ENCODE measurements around the gene GPC3.

Gene GPC3

GRCh38 chrX:133559909-133560308 is 425.5 kb downstream of the GPC3 start:
- no peak for DNase-seq (ENCODE audit: extremely low read depth, insufficient read length)
- Histone ChIP-seq H3K4me3 (replicated peaks; ENCODE audit: low read depth, low read length) (no peak overlapping the region), H3K27me3 (replicated peaks; ENCODE audit: control insufficient read depth, insufficient read depth, low read length) (no peaks in the 10 kb centered on the region), H3K36me3 (ENCODE audit: control insufficient read depth, insufficient read depth, low read length) (no peaks in the 10 kb centered on the region)
- no peak for TF ChIP-seq CTCF (IDR thresholded peaks at IDR 0.05; ENCODE audit: insufficient read depth, low read length, poor library complexity, severe bottlenecking)

- Histone ChIP-seq H3K36me3 (ENCODE audit: control insufficient read depth, insufficient read depth, low read length) (no peaks in the 10 kb centered on the region), H3K4me3 (replicated peaks; ENCODE audit: low read depth, low read length) (no peak overlapping the region), H3K27me3 (replicated peaks; ENCODE audit: control insufficient read depth, insufficient read depth, low read length) (no peaks in the 10 kb centered on the region)
- no peak for TF ChIP-seq CTCF (IDR thresholded peaks at IDR 0.05; ENCODE audit: insufficient read depth, low read length, poor library complexity, severe bottlenecking)
- DNase-seq (ENCODE audit: extremely low read depth, insufficient read length): no peak
Observed at GRCh38 chrX:133555782-133556458, 429.5 kb downstream of the GPC3 start.

DNA sequence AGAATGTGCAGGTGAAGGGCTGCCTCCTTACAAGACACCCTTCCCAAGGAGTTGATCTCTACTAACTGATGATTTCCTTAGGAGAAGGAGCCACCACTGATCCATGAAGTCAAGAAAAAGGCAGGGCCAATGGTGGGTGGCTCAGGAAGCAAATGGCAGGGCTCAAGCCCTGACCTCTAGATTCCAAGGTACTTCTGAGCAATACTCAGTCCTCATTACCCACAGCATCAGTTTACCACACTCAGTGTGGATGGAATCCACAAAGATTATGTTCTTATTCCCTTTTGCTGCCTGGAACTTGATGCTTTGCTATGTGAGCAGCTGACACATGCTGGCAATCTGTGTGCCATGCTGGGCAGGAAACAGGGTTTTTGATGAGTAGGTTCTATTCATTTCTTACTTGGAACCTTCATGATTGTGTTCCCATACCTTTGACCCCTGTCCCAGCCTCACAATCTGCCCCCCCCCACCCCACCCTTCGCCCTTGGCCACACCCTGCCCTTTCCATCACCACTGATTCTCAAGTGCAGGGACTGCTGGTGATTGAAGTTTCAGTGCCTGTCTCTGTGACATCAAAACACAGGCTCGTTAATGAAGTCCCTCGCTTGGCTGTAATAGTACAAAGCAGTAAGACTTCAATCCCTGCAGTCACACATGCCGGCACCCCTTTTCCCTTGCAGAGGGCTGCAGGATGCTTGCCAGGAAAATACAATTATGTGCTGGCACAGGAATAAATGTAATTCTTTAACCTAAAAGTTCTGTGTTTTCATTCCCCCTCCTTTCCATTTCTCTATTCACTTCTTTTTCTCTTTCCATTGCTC is 434.5 kb downstream of the GPC3 start:
- H3K27me3 ChIP-seq (replicated peaks; ENCODE audit: control insufficient read depth, insufficient read depth, low read length): no peaks in the 10 kb centered on the region
- no peak for DNase-seq (ENCODE audit: extremely low read depth, insufficient read length)
- no peak overlapping the region for H3K4me3 ChIP-seq (replicated peaks; ENCODE audit: low read depth, low read length)
- no peak for TF ChIP-seq CTCF (IDR thresholded peaks at IDR 0.05; ENCODE audit: insufficient read depth, low read length, poor library complexity, severe bottlenecking)
- no peaks in the 10 kb centered on the region for H3K36me3 ChIP-seq (ENCODE audit: control insufficient read depth, insufficient read depth, low read length)

DNA sequence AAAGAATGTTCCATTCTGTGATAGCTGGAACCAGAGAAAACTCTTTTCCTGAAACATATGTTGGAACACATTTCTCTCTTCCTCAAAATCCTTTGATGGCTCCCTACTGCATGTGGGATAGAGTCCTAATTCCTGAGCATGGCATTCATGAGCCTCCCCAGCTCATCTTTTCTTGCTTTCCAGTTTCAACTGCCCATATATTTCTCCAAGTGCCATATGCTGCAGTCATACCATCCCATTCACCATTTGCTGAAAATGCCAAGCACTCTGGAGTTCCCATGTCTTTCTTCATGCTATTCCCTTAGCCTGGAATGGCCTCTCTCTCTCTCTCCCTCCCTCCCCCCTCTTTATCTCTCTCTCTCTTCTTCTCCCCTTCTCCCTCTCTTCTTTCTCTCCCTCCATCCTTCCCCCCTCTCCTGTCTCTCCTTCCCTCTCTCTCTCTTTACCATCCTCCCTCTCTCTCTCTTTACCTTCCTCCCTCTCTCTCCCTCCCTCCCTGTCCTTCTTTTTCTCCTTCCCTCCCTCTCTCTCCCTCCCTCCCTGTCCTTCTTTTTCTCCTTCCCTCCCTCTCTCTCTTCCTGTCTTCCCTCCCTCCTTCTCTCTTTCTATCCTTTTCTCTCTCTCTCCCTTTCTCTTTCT is 436.0 kb downstream of the GPC3 start:
- no peak for TF ChIP-seq CTCF (IDR thresholded peaks at IDR 0.05; ENCODE audit: insufficient read depth, low read length, poor library complexity, severe bottlenecking)
- H3K27me3 ChIP-seq (replicated peaks; ENCODE audit: control insufficient read depth, insufficient read depth, low read length): no peaks in the 10 kb centered on the region
- no peak for DNase-seq (ENCODE audit: extremely low read depth, insufficient read length)

GRCh38 chrX:133546441-133546840 is 439.0 kb downstream of the GPC3 start:
- H3K27me3 ChIP-seq (replicated peaks; ENCODE audit: control insufficient read depth, insufficient read depth, low read length): no peaks in the 10 kb centered on the region
- DNase-seq (ENCODE audit: extremely low read depth, insufficient read length): no peak
- TF ChIP-seq CTCF (IDR thresholded peaks at IDR 0.05; ENCODE audit: insufficient read depth, low read length, poor library complexity, severe bottlenecking): no peak
- no peak overlapping the region for H3K4me3 ChIP-seq (replicated peaks; ENCODE audit: low read depth, low read length)
- H3K36me3 ChIP-seq (ENCODE audit: control insufficient read depth, insufficient read depth, low read length): no peaks in the 10 kb centered on the region

More for the DNA sequence above, 436.0 kb downstream of the GPC3 start:
- no peaks in the 10 kb centered on the region for H3K36me3 ChIP-seq (ENCODE audit: control insufficient read depth, insufficient read depth, low read length)
- no peak overlapping the region for H3K4me3 ChIP-seq (replicated peaks; ENCODE audit: low read depth, low read length)
